ENCODE results near the gene GK2.

Gene GK2

GRCh38 chr4:79408063-79408462 is at the start of gene GK2:
Gene GK2 (minus strand): TSS chr4:79408228. CDS start chr4:79408200, 28 bp downstream.
- no peak for DNase-seq

DNA sequence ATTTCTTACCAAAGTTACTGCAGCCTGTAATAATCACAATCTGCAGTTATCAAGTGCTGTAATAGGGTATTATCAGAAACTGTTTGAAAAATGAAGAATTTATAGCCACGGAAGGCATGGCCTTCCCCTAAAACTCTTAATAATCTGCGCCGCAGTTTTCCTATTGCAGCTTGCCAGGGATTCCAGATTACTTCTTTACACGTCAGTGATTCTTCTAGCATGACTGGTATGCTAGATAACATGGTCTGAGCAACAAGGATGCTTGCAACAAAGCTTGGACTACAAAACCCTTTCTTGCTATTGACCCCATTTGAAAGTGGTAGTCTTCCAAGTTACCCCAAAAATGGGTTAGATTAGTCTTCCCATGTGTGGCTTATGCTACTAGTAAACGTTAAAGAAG is 47.2 kb upstream of the GK2 start:
- no peak for DNase-seq

- DNase-seq: no peak
Measured at GRCh38 chr4:79454656-79455055, 46.6 kb upstream of the GK2 start.

DNA sequence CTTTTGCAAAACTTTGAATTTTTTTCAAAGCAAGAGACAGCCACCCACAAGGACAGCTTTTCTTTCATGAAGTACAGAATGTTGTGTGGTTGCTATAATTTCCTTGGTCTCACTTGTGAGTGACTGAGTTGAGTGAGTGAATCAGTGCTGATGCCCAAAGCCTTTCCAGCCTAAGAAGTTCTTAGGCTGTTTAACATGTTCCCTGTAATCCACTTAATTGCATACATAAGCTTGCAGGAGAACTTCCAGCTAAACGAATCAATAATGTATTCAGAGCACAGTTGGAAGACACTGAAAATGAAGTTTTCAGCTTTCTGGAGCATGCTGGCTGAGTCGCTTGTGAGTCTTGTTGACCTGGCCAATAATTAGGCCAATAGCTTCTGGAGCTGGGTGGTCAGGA is 42.0 kb upstream of the GK2 start:
- no peak for DNase-seq

- no peak for DNase-seq
Measured at GRCh38 chr4:79446145-79446544, 38.1 kb upstream of the GK2 start.

DNA sequence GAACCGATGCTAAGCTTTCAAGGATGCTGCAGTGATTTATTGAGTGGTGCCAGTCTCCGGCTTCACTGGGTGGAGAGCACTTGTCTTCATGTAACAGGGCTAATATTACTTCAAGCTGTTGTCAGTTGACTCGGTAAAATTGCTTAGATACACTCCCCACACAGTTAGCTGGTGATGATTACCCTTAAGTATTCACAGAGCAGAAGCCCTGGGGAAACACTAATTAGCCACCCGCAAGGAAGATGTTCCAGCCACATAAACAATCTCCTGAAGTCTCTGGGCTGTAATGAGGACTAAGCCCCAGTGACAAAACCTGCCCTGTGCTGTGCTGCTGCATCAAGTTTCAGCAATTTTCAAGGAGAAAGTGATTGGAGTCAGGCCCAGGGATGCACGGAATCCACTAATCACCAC is 37.3 kb upstream of the GK2 start:
- DNase-seq: no peak

DNA sequence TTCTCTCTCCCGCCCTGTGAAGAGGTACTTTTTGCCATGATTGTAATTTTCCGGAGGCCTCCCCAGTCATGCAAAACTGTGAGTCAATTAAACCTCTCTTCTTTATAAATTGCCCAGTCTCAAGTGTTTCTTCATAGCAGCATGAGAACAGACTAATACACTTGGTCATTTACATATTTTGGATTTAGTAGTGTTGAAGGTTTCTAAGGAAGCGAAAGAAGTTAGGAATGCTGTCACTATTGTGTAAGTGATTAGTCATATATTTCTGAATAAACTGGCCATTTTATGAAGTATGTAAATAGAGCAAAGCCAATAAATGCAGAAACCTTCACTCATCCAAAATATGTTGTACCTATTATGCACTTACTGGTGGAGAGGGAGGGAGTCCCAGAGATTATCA is 34.4 kb upstream of the GK2 start:
- no peak for DNase-seq

DNA sequence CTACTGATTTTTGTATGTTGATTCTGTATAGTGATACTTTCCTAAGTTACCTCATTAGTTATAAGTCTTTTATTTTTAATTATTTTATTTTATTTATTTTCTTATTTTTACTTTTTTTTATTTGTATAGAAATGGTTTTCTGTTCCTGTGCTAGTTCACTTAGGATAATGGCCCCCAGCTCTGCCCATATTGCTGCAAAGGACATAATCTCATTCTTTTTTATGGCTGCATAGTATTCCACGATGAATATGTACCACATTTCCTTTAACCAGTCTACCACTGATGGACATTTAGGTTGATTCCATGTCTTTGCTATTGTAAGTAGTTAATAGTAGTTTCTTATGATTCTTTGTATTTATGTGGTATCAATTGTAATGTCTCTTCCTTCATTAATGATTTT is 31.5 kb upstream of the GK2 start:
- DNase-seq: no peak

DNA sequence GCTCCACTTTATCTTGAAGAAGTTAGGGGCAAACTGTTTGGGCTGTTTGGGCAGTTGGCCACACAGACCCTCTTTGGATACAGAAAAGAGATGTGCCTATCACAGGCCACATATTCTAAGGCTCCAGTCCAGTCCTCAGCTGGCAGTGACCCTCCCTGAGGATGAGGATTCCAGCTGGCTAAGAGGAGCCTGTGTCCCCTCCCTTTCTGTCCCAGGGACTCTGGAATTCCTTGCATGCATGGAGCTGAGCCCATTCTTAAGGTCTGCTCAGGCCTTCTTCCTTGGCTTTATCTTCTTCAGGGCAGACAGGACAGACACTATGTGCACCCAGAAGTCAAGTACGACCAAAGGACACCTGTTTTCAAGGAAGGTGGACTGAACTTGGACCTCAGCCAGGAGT is 23.8 kb upstream of the GK2 start:
- no peak for DNase-seq

DNA sequence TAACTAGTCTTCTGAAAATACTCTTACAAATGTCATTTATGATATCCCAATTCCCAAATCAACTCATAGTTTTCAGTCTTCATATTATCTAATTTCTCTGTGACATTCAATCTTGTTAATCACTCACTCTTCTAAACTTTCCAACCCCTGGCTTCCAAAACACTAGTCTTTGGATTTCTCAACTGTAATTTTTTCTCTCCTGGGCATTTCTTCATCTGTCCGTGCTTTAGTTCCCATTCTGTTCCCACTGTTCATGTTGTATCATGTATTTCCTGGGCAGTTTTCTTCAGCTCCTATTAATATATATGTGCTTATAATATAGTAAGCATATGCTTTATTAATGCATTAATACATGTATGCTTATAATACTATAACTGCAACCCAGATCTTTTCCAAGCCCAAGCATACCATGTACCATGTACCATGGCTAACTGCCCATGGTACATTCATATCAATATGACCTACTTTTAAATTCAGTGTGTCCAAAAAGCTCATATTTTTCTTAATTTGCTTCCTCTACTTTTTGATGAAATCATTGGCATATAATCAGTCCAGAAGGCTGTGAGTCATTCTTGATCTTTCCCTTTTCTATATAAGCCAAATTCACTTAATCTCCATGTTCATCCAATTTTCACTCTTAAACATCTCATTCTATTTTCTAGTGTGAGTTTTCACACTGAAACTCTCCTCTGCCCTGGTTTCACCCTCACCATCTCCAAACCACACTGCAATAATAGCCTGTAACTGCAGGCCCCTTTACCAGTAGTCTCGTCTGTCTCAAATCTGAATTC is 21.3 kb upstream of the GK2 start:
- DNase-seq: no peak

GRCh38 chr4:79426989-79427388 is 19.0 kb upstream of the GK2 start:
- no peak for DNase-seq

- no peak for DNase-seq
Measured at GRCh38 chr4:79425586-79425985, 17.6 kb upstream of the GK2 start.

DNA sequence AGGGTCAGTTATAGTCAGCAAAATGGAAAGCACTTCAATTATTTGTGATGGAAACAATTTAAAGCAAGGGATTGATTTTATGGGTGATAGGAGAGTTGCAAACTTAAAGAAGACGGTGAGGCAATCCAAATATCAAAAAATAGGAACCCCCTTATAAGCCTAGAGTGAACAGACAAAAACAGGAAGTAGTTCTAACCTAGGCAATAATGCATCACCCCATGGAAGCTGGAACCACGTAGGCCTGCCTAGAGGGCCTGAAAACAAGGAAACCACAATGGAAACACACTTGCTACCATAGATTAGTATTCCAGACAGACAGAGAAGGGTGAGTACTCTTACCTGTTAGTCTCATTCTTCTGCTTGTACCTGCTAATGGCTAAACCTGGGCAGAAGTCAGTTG is 13.5 kb upstream of the GK2 start:
- no peak for DNase-seq

DNA sequence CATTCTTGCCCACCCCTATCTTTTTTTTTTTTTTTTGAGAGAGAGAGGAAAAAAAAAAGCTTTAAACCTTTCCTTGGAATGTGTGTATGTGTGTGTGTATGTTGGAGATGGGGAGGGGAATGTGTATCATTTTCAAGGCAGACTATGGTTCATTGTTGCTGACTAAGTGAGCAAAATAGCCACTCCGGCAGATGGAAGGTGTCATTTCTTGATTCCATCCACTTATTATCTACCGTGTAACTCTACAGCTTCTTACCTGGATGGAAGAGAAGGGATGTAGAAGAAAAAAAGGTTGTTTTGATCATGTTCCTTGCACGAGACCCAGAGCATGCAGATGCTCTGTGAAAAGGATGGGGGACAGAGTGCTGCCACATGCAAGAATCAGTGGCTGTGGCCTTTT is 5.9 kb upstream of the GK2 start:
- no peak for DNase-seq

- DNase-seq: no peak
Measured at GRCh38 chr4:79413032-79413885, 5.2 kb upstream of the GK2 start.

DNA sequence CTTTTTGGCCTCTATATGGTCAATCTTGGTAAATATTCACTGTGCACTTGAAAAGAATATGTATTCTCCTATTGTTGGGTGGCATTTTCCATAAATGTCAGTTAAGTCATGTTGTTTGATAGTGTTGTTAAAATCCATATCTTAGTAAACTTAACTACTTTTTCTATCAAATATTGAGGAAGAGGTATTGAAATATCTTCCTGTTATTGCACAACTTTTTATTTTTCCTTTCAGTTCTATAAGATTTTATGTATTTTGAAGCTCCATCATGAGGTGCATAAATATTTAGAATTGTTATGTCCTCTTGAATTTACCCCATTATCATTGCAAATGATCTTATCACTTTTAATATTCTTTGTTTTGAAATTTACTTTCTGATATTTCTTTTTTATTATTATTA is 3.4 kb downstream of the GK2 start:
- no peak for DNase-seq

- DNase-seq: no peak
Measured at GRCh38 chr4:79403356-79403755, 4.7 kb downstream of the GK2 start.

GRCh38 chr4:79402332-79402851 is 5.6 kb downstream of the GK2 start:
- DNase-seq: no peak

- no peak for DNase-seq
Measured at GRCh38 chr4:79399076-79399475, 9.0 kb downstream of the GK2 start.

DNA sequence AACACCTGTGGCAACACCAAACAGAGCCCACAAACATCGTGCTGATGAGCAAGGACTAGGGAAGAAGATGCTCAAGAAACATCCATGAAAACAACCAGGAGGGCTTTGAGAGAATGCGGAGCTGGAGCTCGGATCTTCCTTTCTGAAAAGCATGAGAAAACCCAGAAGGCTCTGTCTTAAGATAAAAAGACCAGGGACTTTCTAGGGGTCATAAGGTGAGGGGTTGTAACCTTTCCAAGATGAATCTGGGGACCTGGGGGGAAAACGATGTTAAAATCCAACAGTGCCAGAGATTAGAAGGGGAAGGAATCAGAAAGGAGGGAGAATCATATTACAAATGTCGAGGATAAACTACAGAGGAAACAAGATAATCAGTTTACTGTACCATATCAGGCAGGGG is 10.1 kb downstream of the GK2 start:
- no peak for DNase-seq

DNA sequence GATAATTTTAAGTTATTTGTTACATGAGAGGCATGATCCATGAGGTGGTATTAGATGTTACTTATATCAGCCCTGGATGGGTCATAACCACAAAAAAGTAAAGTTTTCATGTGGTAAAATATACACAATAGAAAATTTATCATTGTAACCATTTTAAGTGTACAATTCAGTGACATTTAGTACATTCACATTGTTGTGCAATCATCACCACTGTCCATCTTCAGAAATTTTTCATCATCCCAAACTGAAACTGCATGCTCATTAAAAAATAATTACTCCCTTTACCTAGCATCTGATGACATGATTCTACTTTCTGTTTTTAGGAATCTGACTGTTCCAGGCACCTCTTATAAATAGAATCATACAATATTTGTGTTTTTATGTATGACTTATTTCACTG is 11.2 kb downstream of the GK2 start:
- no peak for DNase-seq

DNA sequence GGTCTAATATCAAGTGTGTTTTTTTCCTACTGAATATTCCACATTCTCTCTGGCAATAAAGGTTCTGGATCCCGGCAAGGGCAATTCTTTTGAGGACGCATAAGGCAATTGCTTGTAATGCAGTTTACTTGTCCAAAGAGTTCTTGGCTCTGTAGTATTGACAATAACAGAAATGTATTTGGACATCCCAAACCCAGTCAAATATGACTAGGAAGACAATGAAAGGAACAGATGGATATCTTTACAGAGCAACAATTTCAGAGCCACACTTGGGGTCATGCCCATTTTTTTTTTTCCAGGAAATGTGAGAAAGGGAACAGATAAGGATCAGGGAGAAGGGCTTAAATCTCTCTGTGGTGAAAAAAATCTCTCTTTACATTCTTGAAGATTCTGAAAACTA is 12.2 kb downstream of the GK2 start:
- no peak for DNase-seq

DNA sequence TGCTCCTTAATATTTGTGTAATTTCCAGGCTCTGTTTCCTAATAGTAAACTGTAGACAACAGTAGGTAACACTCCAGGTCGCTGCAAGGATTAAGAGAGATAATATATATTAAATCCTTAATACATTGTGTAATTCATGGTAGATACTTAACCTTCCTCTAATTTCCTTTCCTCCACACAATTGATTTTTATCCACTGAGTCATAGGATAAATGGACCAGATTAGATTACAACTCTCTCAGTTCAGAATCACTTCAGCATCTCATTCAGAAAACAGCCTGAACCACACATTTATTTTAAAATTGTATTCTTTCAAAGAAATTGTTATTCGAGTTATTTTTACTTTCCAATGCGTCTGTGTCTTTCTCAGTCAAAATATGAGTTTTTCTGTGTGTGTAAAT is 17.1 kb downstream of the GK2 start:
- no peak for DNase-seq

DNA sequence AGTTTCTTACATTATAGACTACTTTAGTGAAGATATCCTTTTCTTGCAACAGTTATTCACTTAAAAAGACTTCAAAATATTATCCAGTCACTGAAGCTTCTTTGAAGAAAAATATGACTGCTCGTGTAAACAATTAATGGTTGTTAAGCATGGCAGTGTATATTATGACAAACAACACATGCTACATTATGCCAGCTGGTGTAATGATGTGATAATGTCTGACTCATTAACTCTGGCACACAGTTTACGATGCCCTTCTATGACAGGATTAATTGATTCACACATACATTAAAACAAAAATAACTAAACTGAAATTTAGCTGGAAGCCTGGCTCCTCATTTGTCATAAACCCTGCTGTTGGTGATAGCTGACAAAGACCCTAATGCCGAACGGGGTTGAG is 22.4 kb downstream of the GK2 start:
- DNase-seq: no peak
